Neural crest cell (in vitro differentiated cells): ENCODE measurements around the gene FMOD. TPM values are rescaled to one million over a fixed set of nuclear protein-coding genes. Genes with fewer than 3 reads are reported as not detected.

Experiments used
- DNase-seq: peaks from one replicate; pipeline ENCODE4 v3.0.0; 2021; ENCODE audit warnings: low read depth, mixed read lengths, low spot score
- H3K27ac Mint-ChIP-seq: one replicate; pipeline ENCODE4 v1.8.0; 2021; ENCODE audit warnings: mild to moderate bottlenecking, mixed read lengths; ENCODE audit not compliant: unreplicated experiment
- H3K27me3 Mint-ChIP-seq: 2 replicates; pipeline ENCODE4 v1.8.0; 2021; ENCODE audit warnings: low read depth, mild to moderate bottlenecking, mixed read lengths
- H3K36me3 Mint-ChIP-seq: 2 replicates; pipeline ENCODE4 v1.8.0; 2021; ENCODE audit warnings: low read depth, mild to moderate bottlenecking, mixed read lengths
- H3K4me1 Mint-ChIP-seq: 2 replicates; pipeline ENCODE4 v1.8.0; 2021; ENCODE audit warnings: mixed read lengths
- H3K4me3 Mint-ChIP-seq: one replicate; pipeline ENCODE4 v1.8.0; 2021; ENCODE audit warnings: mild to moderate bottlenecking, mixed read lengths
- H3K9me3 Mint-ChIP-seq: 2 replicates; pipeline ENCODE4 v1.8.0; 2021; ENCODE audit warnings: mixed read lengths
- total RNA-seq: library from RNA; stranded (reverse); gene quantifications from 2 replicates; pipeline ENCODE4 v1.2.1, GENCODE V29; 2021
- TF ChIP-seq, protein P1 (sequence below): fragments of 200-600 bp; sonication (generic); conservative IDR thresholded peaks from 2 replicates; pipeline ENCODE4 v1.5.0; 2021; ENCODE audit warnings: antibody characterized with exemption, mild to moderate bottlenecking

FMOD gene
- total RNA-seq, 1 donor from 2014 or later: 0.35 TPM

DNA sequence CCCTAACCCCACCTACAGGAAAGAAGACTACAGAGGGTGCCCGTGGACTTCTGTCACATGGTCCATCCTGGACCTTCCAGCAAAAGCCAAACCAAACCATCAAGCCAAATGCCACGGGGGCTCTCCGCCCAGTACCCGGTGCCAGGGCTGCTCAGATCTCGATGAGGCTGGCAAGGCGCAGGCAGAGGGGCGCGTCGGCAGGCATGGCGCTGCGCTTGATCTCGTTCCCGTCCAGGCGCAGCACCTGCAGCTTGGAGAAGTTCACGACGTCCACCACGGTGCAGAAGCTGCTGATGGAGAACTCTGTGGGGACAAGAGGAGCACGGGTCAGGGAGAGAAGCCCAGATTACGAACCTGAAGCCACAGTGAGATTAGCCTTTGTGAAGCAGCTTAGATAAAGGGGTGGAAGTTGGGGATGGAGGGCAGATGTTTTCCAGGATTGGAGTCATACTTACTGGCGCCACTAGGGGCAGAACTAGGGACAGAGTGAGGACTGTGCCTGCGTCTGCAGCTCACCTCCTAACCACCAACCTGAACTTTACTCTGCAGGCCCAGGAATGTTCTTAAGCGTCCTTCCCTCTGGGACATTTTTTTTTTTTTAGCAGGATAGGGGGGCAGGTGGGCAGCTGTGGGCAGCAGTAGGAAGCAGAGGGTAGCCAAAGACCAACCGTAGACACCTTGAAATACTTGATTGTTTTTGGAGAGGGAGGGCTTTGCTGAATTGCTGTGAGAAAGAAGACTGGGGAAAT is 8.6 kb downstream of the FMOD start:
- no peak overlapping the region for H3K4me3 Mint-ChIP-seq
- no peaks in the 10 kb centered on the region for H3K36me3 Mint-ChIP-seq
- no peak overlapping the region for H3K27ac Mint-ChIP-seq
- H3K9me3 Mint-ChIP-seq: no peaks in the 10 kb centered on the region
- TF ChIP-seq, protein P1, sequence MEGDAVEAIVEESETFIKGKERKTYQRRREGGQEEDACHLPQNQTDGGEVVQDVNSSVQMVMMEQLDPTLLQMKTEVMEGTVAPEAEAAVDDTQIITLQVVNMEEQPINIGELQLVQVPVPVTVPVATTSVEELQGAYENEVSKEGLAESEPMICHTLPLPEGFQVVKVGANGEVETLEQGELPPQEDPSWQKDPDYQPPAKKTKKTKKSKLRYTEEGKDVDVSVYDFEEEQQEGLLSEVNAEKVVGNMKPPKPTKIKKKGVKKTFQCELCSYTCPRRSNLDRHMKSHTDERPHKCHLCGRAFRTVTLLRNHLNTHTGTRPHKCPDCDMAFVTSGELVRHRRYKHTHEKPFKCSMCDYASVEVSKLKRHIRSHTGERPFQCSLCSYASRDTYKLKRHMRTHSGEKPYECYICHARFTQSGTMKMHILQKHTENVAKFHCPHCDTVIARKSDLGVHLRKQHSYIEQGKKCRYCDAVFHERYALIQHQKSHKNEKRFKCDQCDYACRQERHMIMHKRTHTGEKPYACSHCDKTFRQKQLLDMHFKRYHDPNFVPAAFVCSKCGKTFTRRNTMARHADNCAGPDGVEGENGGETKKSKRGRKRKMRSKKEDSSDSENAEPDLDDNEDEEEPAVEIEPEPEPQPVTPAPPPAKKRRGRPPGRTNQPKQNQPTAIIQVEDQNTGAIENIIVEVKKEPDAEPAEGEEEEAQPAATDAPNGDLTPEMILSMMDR: peak; percentile 77
- peaks cover 31% of the 10 kb centered on the region for H3K27me3 Mint-ChIP-seq
- DNase-seq: peak; percentile 72
- H3K4me1 Mint-ChIP-seq: peaks cover 45% of the 10 kb centered on the region

DNA sequence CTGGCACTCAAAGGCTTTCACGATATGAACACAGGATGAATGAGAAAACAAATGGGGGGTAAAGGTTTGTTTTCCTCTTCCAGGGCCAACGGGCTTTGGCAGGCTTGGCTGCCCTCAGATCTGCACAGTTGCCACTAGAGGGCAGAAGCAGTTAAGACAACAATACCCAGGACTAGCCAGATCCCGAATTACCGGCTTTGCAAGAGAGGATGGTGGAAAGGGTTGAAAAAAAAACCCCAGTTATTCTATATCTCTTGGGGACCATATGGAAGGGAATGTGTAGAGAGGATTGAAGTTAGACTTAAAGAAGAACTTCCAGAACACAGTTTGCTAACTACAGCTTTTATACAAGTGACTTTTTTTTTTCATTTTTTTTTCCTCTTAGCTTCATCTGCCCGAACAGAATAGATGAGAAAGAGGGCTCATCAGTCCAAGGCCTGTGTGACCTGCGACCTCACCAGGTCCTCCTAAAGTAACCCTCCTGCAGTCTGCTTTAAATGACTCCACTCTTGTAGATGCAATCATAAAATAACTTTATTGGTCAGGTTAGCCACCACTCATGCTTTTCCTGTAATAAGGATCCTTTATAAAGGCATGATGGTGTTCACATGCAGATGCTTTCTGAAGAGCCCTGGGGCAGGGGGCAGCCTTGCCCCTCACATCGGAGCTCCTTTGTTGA is 10.7 kb downstream of the FMOD start:
- H3K27me3 Mint-ChIP-seq: peaks cover 27% of the 10 kb centered on the region
- H3K9me3 Mint-ChIP-seq: no peaks in the 10 kb centered on the region
- peak; percentile 62 for DNase-seq
- peaks cover 31% of the 10 kb centered on the region for H3K4me1 Mint-ChIP-seq
- TF ChIP-seq, protein P1: peak; percentile 94
- H3K36me3 Mint-ChIP-seq: no peaks in the 10 kb centered on the region
- H3K27ac Mint-ChIP-seq: no peak overlapping the region
- H3K4me3 Mint-ChIP-seq: no peak overlapping the region

DNA sequence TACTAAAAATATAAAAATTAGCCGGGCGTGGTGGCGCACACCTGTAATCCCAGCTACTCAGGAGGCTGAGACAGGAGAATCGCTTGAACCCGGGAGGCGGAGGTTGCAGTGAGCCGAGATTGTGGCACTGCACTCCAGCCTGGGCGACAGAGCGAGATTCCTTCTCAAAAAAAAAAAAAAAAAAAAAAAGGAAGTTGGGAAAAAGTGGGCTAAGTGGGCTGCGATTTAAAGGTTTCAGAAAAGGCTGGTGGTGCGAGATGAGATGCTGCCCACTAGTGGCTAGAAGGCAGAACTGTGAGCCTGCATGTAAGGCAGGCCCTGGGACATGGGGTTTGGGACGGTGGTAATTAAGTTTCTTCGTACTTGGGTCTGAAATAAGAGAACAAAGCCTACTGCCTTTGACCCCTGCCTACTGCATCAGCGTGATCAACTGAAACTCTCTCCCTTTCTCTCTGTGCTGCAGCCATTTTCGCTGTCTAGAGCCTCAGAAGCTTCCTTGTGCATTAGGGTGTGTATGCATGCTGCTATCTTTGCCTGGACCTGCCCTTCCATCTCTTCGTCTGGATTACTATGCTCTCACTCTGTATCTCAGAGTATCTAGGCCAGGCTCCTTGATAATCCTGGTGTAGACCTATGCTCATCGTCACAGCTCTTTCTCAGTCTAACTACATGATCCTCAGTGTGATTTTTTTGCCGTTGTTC is 12.4 kb downstream of the FMOD start:
- no peaks in the 10 kb centered on the region for H3K9me3 Mint-ChIP-seq
- DNase-seq: peak; percentile 49
- peaks cover 27% of the 10 kb centered on the region for H3K27me3 Mint-ChIP-seq
- TF ChIP-seq, protein P1: peak; percentile 87
- H3K4me1 Mint-ChIP-seq: peaks cover 31% of the 10 kb centered on the region
- H3K36me3 Mint-ChIP-seq: no peaks in the 10 kb centered on the region
- no peak overlapping the region for H3K27ac Mint-ChIP-seq
- H3K4me3 Mint-ChIP-seq: no peak overlapping the region

DNA sequence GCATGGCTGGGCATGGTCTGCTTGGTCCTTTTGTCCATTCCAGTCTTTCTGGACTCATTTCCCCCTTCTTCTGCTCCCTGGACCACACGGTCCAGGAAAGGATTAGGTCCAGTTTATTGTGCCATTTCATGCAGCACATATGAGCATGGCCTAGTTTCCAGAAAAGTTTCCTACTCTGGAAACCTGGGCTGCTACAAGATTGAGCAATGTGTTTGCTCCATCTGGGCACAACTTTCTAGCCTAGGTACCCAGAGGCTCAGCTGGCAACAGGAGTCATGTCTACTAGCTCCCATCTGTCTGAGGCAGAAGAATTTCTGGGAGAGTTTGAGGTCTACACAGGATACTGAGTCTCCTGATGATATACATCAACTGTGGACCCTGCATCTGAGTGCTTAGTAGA is 14.8 kb downstream of the FMOD start:
- Mint-ChIP-seq H3K4me3 (no peak overlapping the region), H3K27ac (no peak overlapping the region), H3K4me1 (peaks cover 14% of the 10 kb centered on the region), H3K9me3 (no peaks in the 10 kb centered on the region), H3K27me3 (peaks cover 12% of the 10 kb centered on the region), H3K36me3 (no peaks in the 10 kb centered on the region)
- TF ChIP-seq, protein P1: no peak
- no peak for DNase-seq

DNA sequence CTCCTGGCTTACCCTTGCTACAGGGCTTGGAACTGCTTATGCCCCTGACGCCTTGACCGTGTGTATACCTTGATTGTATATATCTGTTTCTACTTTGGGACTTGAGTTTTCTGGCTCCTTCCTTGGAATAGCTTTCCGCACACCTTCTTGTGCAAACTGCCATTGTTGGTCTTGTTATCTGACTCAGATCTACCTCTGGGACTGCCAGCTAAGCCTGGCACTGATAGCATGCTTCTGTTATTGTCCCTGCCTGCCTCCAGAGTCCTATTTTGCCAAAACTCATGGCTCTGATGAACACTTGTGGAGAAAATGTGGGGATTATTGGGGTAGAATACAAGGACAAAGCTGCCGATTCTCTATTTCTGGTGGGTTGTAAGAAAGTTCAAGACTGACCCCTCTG is 15.4 kb downstream of the FMOD start:
- Mint-ChIP-seq H3K9me3 (no peaks in the 10 kb centered on the region), H3K27me3 (peaks cover 6% of the 10 kb centered on the region), H3K4me1 (peaks cover 13% of the 10 kb centered on the region), H3K36me3 (no peaks in the 10 kb centered on the region), H3K4me3 (no peak overlapping the region), H3K27ac (no peak overlapping the region)
- DNase-seq: no peak
- TF ChIP-seq, protein P1: no peak
